ENCODE data around the gene DBX2. TPM values are rescaled to one million over a fixed set of nuclear protein-coding genes. Genes with fewer than 3 reads are reported as not detected.

The DBX2 gene
- total and polyA plus RNA-seq, 2 of the 4 experiments (the other 2 are of a cell fraction), result not detected

- TF ChIP-seq POLR2A (IDR thresholded peaks at IDR 0.05; ENCODE audit: low read depth, low read length) (no peak), NFE2L2 (IDR thresholded peaks at IDR 0.05; ENCODE audit: low read depth, low read length) (no peak), CEBPB (IDR thresholded peaks at IDR 0.05; ENCODE audit: low read depth, low read length) (no peak), ELK1 (IDR thresholded peaks at IDR 0.05; ENCODE audit: borderline replicate concordance, low read depth, low read length) (no peak), BHLHE40 (IDR thresholded peaks at IDR 0.05; ENCODE audit: low read depth, low read length) (no peak), RCOR1 (IDR thresholded peaks at IDR 0.05; ENCODE audit: insufficient replicate concordance, low read length) (no peak), CHD1 (IDR thresholded peaks at IDR 0.05; ENCODE audit: low read depth, low read length) (no peak), FOS (IDR thresholded peaks at IDR 0.05; ENCODE audit: low read depth, low read length) (no peak), MAZ (IDR thresholded peaks at IDR 0.05; ENCODE audit: borderline replicate concordance, low read depth, low read length) (no peak), MXI1 (IDR thresholded peaks at IDR 0.05; ENCODE audit: borderline replicate concordance, low read depth, low read length) (no peak), MAFK (IDR thresholded peaks at IDR 0.05; ENCODE audit: low read depth, low read length) (no peak), CTCF (conservative IDR thresholded peaks at IDR 0.05; ENCODE audit: low read depth, low read length) (no peak), SMC3 (IDR thresholded peaks at IDR 0.05; ENCODE audit: low read depth, low read length) (no peak), RFX5 (IDR thresholded peaks at IDR 0.05; ENCODE audit: low read depth, low read length) (no peak), USF2 (IDR thresholded peaks at IDR 0.05; ENCODE audit: low read depth, low read length) (no peak)
- no peak overlapping the region for H3K27ac ChIP-seq (ENCODE audit: insufficient read depth, low read length)
- no TSS peak for BruUV-seq (replicated peaks)
- H2BK120ac ChIP-seq (ENCODE audit: low read depth, low read length), result no peak overlapping the region
- ChIA-PET POLR2A (ENCODE audit: unreplicated experiment) (no interaction called here), CTCF (interaction anchor here (0.6 kb wide), 1 partner anchor 59 kb away, joined by 7 read pairs; no protein-coding TSS in a partner anchor)
- in situ Hi-C loops (cut with MboI; ENCODE audit: low sequenced_read_pairs) (no loop called here), intact Hi-C loops (cut with micrococcal nuclease) (no loop called here), dilution Hi-C loops (cut with HindIII; ENCODE audit: low sequenced_read_pairs, unreplicated experiment) (no loop called here)
- no peak overlapping the region for H2BK20ac ChIP-seq (ENCODE audit: low read depth, low read length)
- no peaks in the 10 kb centered on the region for H3K9me1 ChIP-seq (ENCODE audit: insufficient read depth, low read length)
- no peak overlapping the region for H2BK5ac ChIP-seq (ENCODE audit: low read depth, low read length, poor library complexity, severe bottlenecking)
- no peak overlapping the region for H4K8ac ChIP-seq (ENCODE audit: low read depth in 2 of 2, low read length in 2 of 2)
- no peak overlapping the region for H3K4ac ChIP-seq (ENCODE audit: low read depth, low read length)
- DNase-seq (no peak), ATAC-seq (ENCODE audit: low read depth) (no peak)
- H3K9ac ChIP-seq (ENCODE audit: low read depth, low read length), result no peak overlapping the region
- WGBS, 2 experiments (ENCODE audit: extremely low coverage in 2 of 2, insufficient read length in 1 of 2), result 50% methylated on average over 2 of the region's 3 CpGs; no CpG with 5 or more reads in 1 of the 2 experiments
- no peak overlapping the region for H3K4me2 ChIP-seq (ENCODE audit: low read depth, low read length)
- no peaks in the 10 kb centered on the region for H3K4me1 ChIP-seq (ENCODE audit: control insufficient read depth, insufficient read depth, low read length)
- H2AK5ac ChIP-seq (ENCODE audit: low read depth, low read length), result no peak overlapping the region
- H3K9me3 ChIP-seq (ENCODE audit: control insufficient read depth, insufficient read depth, low read length), result no peaks in the 10 kb centered on the region
- no peak overlapping the region for H3K14ac ChIP-seq (replicated peaks; ENCODE audit: low read depth, low read length)
- H4K91ac ChIP-seq (ENCODE audit: insufficient read depth, low read depth, low read length), result no peak overlapping the region
- H3K79me1 ChIP-seq (ENCODE audit: low read depth in 1 of 2, low read length in 2 of 2), result no peaks in the 10 kb centered on the region
- no peak overlapping the region for H3K18ac ChIP-seq (ENCODE audit: low read depth, low read length)
- H2AK9ac ChIP-seq (replicated peaks; ENCODE audit: low read depth, low read length, poor library complexity), result no peak overlapping the region
- H3K56ac ChIP-seq (ENCODE audit: extremely low read depth, insufficient read depth, low read length), result no peak overlapping the region
- H4K20me1 ChIP-seq (ENCODE audit: insufficient read depth, low read length), result no peaks in the 10 kb centered on the region
- H4K5ac ChIP-seq (ENCODE audit: low read depth, low read length), result no peak overlapping the region
- no peaks in the 10 kb centered on the region for H3K36me3 ChIP-seq (ENCODE audit: control insufficient read depth, insufficient read depth, low read length)
- H3K23ac ChIP-seq (ENCODE audit: low read depth, low read length), result no peak overlapping the region
- no peaks in the 10 kb centered on the region for H3K27me3 ChIP-seq (ENCODE audit: control insufficient read depth, insufficient read depth, low read length)
- no peak overlapping the region for H2BK15ac ChIP-seq (ENCODE audit: low read depth, low read length)
- no peak overlapping the region for H2AFZ ChIP-seq (replicated peaks; ENCODE audit: low read length, poor library complexity)
- no peak overlapping the region for H3K4me3 ChIP-seq (ENCODE audit: insufficient read depth, low read depth, low read length)
These were observed 38.1 kb downstream of the DBX2 start for GRCh38 chr12:45012749-45013148.

Data from IMR-90 (cell line).